Measurements from ENCODE around the gene DEDD.
"Not testable (repeated sequence)": the region's sequence is repeated elsewhere in the genome, so short reads cannot be mapped to it uniquely, and the experiment has no call there.

The DEDD gene

GRCh38 chr1:161121834-161122233 is 10.6 kb downstream of the DEDD start:
- DNase-seq, result no peak

- DNase-seq, result no peak
These were observed 11.3 kb downstream of the DEDD start for GRCh38 chr1:161121042-161121650.

GRCh38 chr1:161119092-161119903 is 13.2 kb downstream of the DEDD start:
- peak; percentile 73 to 77 for DNase-seq

- DNase-seq, result peak; percentile 84
These were observed 14.5 kb downstream of the DEDD start, which contains the start of the genes NIT1 and PFDN2 for GRCh38 chr1:161117759-161118581. NIT1 (plus strand) TSS chr1:161118105; CDS start chr1:161118177, 72 bp downstream. PFDN2 (minus strand) TSS chr1:161118037; CDS start chr1:161118026, 11 bp downstream.

GRCh38 chr1:161115961-161116360 is 16.5 kb downstream of the DEDD start:
- not testable (repeated sequence) for DNase-seq

- DNase-seq, result no peak
These were observed 17.2 kb downstream of the DEDD start for GRCh38 chr1:161115132-161115711.

- DNase-seq, result no peak
These were observed 17.9 kb downstream of the DEDD start for GRCh38 chr1:161114556-161114955.

GRCh38 chr1:161113915-161114314 is 18.6 kb downstream of the DEDD start:
- no peak for DNase-seq

GRCh38 chr1:161111527-161111926 is 20.9 kb downstream of the DEDD start:
- no peak for DNase-seq

- no peak for DNase-seq
These were observed 21.4 kb downstream of the DEDD start for GRCh38 chr1:161111117-161111516.

- DNase-seq, result no peak
These were observed 26.0 kb downstream of the DEDD start for GRCh38 chr1:161106431-161106830.

- DNase-seq, result no peak
These were observed 31.9 kb downstream of the DEDD start for GRCh38 chr1:161100556-161100955.

GRCh38 chr1:161099090-161099802 is 33.2 kb downstream of the DEDD start:
- no peak for DNase-seq

GRCh38 chr1:161098210-161099068 is 34.0 kb downstream of the DEDD start, which contains the start of gene KLHDC9:
KLHDC9 (plus strand) TSS chr1:161098361; CDS start chr1:161098536, 175 bp downstream.
- DNase-seq, result peak; percentile 79 to 87

GRCh38 chr1:161096530-161096929 is 35.9 kb downstream of the DEDD start:
- DNase-seq, result peak in 1 of 2 donors; percentile 20

GRCh38 chr1:161096015-161096414 is 36.5 kb downstream of the DEDD start:
- DNase-seq, result no peak

GRCh38 chr1:161095230-161095629 is 37.2 kb downstream of the DEDD start:
- no peak for DNase-seq

GRCh38 chr1:161094481-161094880 is 38.0 kb downstream of the DEDD start:
- no peak for DNase-seq

- DNase-seq, result no peak
These were observed 39.8 kb downstream of the DEDD start for GRCh38 chr1:161092621-161093028.

- no peak for DNase-seq
These were observed 40.5 kb downstream of the DEDD start for GRCh38 chr1:161091796-161092507.

Data from CD4-positive, alpha-beta T cell treated with Interleukin-1 beta for 1 hour (primary cell).